Cardiac muscle cell (in vitro differentiated cells and primary cell): ENCODE results near the gene OTC. TPM values are rescaled to one million over a fixed set of nuclear protein-coding genes. Genes with fewer than 3 reads are reported as not detected.
A peak's percentile ranks its signal among the peaks of the same experiment; 100 is the strongest.

Experiments
- DNase-seq, 2 donors: peaks; one replicate each; pipeline versions ENCODE4 v3.0.0 to v3.0.0-alpha.2; 2010 to 2017; ENCODE audit warnings: low read depth in 1 of 2, low spot score in 1 of 2
- H3K27ac ChIP-seq: fragments of 200-600 bp; sonication (generic); 2 replicates; pipeline ENCODE4 v1.5.1; 2016
- H3K27me3 ChIP-seq: fragments of 200-600 bp; sonication (generic); 2 replicates; pipeline ENCODE4 v1.6.0; 2016; ENCODE audit warnings: control low read depth
- H3K36me3 ChIP-seq: fragments of 200-600 bp; sonication (generic); 2 replicates; pipeline ENCODE4 v1.5.1; 2016; ENCODE audit warnings: control low read depth
- H3K4me1 ChIP-seq: fragments of 200-600 bp; sonication (generic); 2 replicates; pipeline ENCODE4 v1.8.1; 2017; ENCODE audit warnings: low read depth, mild to moderate bottlenecking, mixed run types
- H3K4me3 ChIP-seq: fragments of 200-600 bp; sonication (generic); 2 replicates; pipeline ENCODE4 v1.5.1; 2016; ENCODE audit warnings: mild to moderate bottlenecking
- H3K9me3 ChIP-seq: fragments of 200-600 bp; sonication (generic); 2 replicates; pipeline ENCODE4 v1.5.1; 2017; ENCODE audit warnings: low read depth, mild to moderate bottlenecking, control low read depth
- polyA plus RNA-seq: library from polyadenylated mRNA; unstranded; fragments of >200 nt; fragmentation: Nextera tagmentation; extraction: Ambion mirVana; gene quantifications from 2 replicates; pipeline ENCODE4 v1.2.1, GENCODE V29; 2016
- total RNA-seq: library from RNA; depleted of rRNA; stranded (reverse); fragments of >200 nt; gene quantifications from 2 replicates; pipeline ENCODE4 v1.2.3, GENCODE V29; 2016
- TF ChIP-seq, protein P1 (sequence below): IDR thresholded peaks from 2 replicates; pipeline ENCODE4 v1.5.1; 2012; ENCODE audit warnings: low read depth, mild to moderate bottlenecking, low read length

OTC gene
- not detected in 2 replicates for total RNA-seq
- not detected in 2 replicates for polyA plus RNA-seq

DNA sequence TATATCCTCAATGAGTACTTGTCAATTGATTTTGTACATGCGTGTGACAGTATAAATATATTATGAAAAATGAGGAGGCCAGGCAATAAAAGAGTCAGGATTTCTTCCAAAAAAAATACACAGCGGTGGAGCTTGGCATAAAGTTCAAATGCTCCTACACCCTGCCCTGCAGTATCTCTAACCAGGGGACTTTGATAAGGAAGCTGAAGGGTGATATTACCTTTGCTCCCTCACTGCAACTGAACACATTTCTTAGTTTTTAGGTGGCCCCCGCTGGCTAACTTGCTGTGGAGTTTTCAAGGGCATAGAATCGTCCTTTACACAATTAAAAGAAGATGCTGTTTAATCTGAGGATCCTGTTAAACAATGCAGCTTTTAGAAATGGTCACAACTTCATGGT lies at the start of gene OTC:
OTC (plus strand) TSS at position 243 of the 400 bp plus-strand sequence; CDS start at position 336, 93 bp downstream.
- Histone ChIP-seq H3K9me3 (no peaks in the 10 kb centered on the region), H3K27me3 (no peaks in the 10 kb centered on the region), H3K4me3 (no peak within 1 kb of the TSS), H3K36me3 (no peaks in the 10 kb centered on the region), H3K27ac (no peak within 1 kb of the TSS), H3K4me1 (no peaks in the 10 kb centered on the region)
- DNase-seq, result no peak
- TF ChIP-seq, protein P1, sequence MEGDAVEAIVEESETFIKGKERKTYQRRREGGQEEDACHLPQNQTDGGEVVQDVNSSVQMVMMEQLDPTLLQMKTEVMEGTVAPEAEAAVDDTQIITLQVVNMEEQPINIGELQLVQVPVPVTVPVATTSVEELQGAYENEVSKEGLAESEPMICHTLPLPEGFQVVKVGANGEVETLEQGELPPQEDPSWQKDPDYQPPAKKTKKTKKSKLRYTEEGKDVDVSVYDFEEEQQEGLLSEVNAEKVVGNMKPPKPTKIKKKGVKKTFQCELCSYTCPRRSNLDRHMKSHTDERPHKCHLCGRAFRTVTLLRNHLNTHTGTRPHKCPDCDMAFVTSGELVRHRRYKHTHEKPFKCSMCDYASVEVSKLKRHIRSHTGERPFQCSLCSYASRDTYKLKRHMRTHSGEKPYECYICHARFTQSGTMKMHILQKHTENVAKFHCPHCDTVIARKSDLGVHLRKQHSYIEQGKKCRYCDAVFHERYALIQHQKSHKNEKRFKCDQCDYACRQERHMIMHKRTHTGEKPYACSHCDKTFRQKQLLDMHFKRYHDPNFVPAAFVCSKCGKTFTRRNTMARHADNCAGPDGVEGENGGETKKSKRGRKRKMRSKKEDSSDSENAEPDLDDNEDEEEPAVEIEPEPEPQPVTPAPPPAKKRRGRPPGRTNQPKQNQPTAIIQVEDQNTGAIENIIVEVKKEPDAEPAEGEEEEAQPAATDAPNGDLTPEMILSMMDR, result no peak

DNA sequence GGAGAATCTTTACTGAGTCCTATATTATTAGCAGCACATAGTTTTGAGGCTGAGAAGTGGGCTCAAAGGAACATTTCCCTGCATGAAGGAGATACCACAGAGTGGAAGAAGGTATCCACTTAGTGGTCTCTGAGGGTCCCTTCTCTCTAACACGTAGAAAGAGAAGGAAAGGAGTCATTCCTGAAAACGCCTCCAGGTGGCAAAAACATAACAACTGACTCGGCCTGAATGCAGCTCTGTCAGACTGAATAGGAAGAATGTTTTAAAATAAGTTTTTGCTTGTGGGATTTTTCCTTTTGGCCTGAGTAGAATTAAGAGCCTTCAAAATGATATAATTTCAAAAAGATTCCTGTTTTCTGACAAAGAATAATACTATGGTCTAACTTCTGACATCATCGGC lies 48.4 kb upstream of the OTC start:
- no peaks in the 10 kb centered on the region for H3K9me3 ChIP-seq
- no peaks in the 10 kb centered on the region for H3K27me3 ChIP-seq
- TF ChIP-seq, protein P1, result peak; percentile 49
- no peaks in the 10 kb centered on the region for H3K4me1 ChIP-seq
- DNase-seq, result peak; percentile 15 to 46
- H3K4me3 ChIP-seq, result no peak overlapping the region
- no peaks in the 10 kb centered on the region for H3K36me3 ChIP-seq
- no peak overlapping the region for H3K27ac ChIP-seq

DNA sequence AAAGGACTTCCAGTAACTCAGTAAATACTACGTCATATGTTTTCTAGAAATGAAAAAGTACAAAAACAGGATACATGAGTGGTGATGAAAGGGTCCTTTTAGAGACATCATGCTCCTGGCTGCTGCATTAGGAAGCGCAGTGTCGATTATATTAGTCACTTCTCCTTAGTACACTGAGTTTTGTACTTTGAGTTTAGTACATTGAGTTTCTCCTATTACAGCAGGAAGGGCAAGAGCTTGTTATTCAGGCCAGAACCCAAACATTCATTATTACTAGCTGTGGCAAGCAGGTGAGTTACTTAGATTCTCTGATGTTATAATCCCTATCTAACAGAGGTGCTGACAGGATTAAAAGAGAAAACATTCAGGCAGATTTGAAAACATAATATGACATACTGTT lies 46.4 kb upstream of the OTC start:
- no peak overlapping the region for H3K4me3 ChIP-seq
- no peaks in the 10 kb centered on the region for H3K36me3 ChIP-seq
- no peaks in the 10 kb centered on the region for H3K27me3 ChIP-seq
- TF ChIP-seq, protein P1, result no peak
- peak in 1 of 2 donors; percentile 77 for DNase-seq
- no peaks in the 10 kb centered on the region for H3K9me3 ChIP-seq
- no peak overlapping the region for H3K27ac ChIP-seq
- no peaks in the 10 kb centered on the region for H3K4me1 ChIP-seq

DNA sequence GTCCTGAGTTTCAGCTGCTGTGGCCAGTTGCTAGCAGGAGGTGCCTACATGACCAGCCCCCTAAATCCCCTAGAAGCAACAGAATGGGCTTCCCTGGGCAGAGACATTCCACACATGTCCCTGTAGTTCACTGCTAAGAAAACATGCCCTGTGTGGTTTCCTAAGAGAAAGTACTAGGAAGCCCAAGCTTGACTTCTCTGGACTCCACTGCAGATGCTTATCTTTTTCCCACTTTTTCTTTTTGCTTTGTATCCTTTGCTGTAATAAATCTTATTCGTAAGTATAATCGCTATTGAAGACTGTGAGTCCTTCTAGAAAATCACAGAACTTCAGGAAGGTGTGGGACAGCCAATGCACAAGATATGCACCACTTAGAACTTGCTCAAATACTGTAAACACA lies 40.7 kb upstream of the OTC start:
- H3K4me3 ChIP-seq, result no peak overlapping the region
- H3K9me3 ChIP-seq, result no peaks in the 10 kb centered on the region
- TF ChIP-seq, protein P1, result no peak
- no peak overlapping the region for H3K27ac ChIP-seq
- no peaks in the 10 kb centered on the region for H3K4me1 ChIP-seq
- no peak for DNase-seq
- H3K36me3 ChIP-seq, result no peaks in the 10 kb centered on the region
- H3K27me3 ChIP-seq, result no peaks in the 10 kb centered on the region

DNA sequence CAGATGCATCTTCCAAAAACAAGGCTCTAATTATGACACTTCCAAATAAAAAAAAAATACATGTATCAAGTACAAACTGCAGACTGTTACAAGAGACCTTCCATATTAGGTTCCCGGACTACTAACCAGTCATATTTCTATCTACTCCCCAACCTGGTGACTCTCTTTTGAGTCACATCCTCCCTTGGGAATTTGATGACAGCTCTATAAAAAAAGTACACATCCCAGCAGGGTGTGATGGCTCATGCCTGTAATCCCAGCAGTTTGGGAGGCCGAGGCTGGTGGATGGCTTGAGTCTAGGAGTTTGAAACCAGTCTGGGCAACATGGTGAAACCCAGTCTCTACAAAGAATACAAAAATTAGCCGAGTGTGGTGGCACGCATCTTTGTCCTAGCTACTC lies 40.0 kb upstream of the OTC start:
- no peaks in the 10 kb centered on the region for H3K4me1 ChIP-seq
- no peaks in the 10 kb centered on the region for H3K27me3 ChIP-seq
- no peak overlapping the region for H3K4me3 ChIP-seq
- H3K9me3 ChIP-seq, result no peaks in the 10 kb centered on the region
- TF ChIP-seq, protein P1, result no peak
- H3K36me3 ChIP-seq, result no peaks in the 10 kb centered on the region
- no peak overlapping the region for H3K27ac ChIP-seq
- DNase-seq, result peak in 1 of 2 donors; percentile 53

DNA sequence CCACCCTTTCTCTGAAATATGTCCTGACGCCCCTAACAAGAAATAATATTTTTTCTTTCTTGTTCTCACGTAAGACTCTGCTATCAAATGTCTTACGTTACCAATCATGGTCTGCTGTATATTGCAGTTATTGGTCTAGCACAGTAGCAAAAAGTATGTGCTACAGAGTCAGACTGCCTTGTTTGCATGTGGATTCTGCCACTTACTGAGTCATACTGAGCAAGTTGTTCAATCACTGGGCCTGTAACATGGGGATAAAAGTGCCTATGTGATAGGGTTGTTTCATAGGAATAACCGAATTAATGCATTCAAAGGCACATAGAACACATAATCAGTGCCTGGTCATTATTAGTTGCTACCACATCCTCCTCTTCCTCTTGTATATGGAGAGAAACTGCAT lies 39.2 kb upstream of the OTC start:
- TF ChIP-seq, protein P1, result no peak
- H3K4me3 ChIP-seq, result no peak overlapping the region
- no peak overlapping the region for H3K27ac ChIP-seq
- H3K27me3 ChIP-seq, result no peaks in the 10 kb centered on the region
- H3K4me1 ChIP-seq, result no peaks in the 10 kb centered on the region
- H3K9me3 ChIP-seq, result no peaks in the 10 kb centered on the region
- H3K36me3 ChIP-seq, result no peaks in the 10 kb centered on the region
- no peak for DNase-seq
